Renal pelvis (tissue), 4 donors: ENCODE data around the gene FAM83C. TPM values are rescaled to one million over a fixed set of nuclear protein-coding genes. Genes with fewer than 3 reads are reported as not detected.
"Not testable (repeated sequence)": the region's sequence is repeated elsewhere in the genome, so short reads cannot be mapped to it uniquely, and the experiment has no call there.

Experiments used
- DNase-seq: peaks from one replicate; pipeline ENCODE4 v3.0.0-alpha.2; 2013
- polyA plus RNA-seq, 3 donors: library from polyadenylated mRNA; unstranded; fragments of 120-200 nt; gene quantifications; one replicate each; pipeline ENCODE4 v1.2.1, GENCODE V29; 2013; ENCODE audit not compliant: insufficient read length in 3 of 3

The FAM83C gene
- polyA plus RNA-seq, 3 donors: 0.03 to 0.05 TPM; not detected in 1

DNA sequence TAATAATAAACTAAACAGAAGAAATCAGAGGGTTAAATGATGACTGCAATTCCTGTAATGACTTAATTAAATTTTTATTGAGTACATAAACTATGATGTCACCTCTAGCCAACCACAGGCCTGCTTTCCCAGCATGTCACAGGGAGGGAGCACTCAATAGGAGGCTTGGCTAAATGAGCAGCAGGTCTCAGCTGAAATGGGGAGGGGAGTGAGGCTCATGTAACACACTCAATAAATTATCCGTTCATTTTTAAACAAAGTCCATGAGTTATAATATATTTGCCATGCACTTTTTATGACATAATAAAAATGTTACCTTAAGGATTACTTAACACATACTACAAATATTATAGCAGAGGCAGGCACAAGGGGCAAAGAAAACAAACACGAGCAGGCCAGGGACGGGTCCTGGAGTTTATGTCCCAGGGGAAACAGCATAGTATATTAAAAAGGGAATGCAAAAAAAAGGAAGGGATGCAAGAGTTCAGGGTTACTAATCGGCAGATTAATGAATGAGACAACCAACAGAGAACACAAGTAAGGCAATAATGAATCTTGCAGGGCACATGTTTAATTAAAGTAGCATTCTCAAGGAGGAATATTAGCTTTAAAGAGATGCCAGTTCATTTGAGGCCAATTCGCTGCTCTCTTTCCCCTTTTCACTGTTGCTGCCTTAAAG lies 27.1 kb upstream of the FAM83C start:
- peak; percentile 46 for DNase-seq

- DNase-seq: peak; percentile 35
These were observed 26.4 kb upstream of the FAM83C start for GRCh38 chr20:35318502-35319157.

DNA sequence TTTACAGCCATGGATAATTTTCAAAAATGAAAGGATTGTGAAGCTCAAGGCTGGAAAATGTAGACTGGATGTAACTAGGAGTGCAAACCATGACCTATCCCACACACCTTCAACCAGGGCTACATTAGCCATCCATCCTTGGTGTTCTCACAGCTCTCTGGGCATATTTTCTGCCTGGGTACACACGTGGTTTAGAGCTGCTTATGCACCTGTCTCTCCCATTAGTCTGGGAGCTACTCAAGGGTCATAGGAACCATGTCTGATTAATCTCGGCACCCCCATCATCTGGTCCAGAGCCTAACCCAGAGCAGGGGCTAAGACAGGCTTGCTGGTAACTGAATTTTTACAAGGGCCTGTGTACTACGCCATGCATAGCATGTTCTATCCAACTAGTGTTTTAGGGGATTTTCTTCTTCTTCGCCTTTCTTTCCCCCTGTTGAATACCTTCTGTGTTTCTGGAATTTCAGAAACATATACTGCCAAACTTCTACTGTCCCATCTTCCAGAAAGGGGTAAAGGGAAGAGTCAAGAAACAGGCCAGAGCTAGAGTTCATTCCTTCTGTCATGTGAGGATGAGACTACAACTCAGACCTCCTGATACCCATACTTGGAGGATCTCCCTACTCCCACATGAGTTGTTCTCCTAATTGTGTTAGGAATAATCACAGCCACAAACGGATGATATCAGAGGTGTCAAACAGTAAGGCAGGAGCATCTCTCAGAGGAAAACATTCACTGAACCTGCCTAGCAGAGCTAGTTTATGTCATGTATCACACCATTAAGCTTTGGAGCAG lies 25.4 kb upstream of the FAM83C start:
- no peak for DNase-seq

DNA sequence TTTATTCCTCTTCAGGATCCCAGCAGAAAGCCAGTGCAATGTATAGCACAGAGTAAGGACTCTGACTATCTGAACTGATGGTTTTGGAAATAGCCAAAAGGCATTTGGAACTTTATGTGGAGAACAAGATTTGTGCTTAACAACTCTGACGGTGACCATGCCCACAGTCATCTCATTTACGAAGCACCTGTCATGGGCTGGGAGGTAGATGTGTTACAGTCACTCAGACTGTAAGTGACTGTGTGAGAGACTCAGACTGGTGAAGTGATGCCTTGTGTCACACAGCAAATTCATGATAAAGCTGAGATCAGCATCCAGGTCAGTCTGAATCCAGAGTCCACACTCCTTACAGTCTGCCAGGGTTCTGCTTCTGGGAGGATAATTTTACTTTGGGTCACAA lies 23.9 kb upstream of the FAM83C start:
- no peak for DNase-seq

DNA sequence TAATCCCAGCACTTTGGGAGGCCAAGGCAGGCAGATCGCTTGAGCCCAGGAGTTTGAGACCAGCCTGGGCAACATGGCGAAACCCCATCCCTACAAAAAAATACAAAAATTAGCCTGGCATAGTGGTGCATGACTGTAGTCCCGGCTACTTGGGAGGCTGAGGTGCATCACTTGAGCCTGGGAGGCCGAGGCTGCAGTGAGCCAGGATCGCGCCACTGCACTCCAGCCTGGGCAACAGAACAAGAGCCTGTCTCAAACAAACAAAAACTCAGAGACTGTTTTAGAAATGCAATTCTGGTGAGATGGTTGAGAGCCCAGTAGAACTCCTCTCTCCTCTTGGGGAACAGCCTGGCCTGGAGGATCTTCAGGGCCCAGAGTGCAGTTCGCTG lies 23.4 kb upstream of the FAM83C start:
- not testable (repeated sequence) for DNase-seq

- no peak for DNase-seq
These were observed 22.8 kb upstream of the FAM83C start for GRCh38 chr20:35314816-35315631.

- no peak for DNase-seq
These were observed 20.1 kb upstream of the FAM83C start for GRCh38 chr20:35312318-35312717.

DNA sequence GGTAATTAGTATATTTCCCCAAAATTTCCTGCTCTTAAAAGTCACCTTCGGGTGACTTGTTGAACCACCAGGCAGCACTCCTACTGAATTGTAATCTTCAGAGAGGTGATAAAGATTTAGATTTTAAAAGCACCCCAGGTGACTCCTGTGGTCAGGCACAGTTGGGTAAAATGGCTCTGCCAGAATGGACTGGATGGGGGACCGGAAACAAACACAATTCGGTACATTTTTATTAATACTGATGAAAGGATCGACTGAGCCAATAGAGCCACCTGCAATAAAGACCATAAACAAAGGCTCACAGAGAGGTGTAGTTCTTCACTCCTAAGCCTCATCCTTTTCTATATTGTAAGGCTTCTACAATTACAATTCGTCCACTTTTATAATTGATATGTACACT lies 19.6 kb upstream of the FAM83C start:
- DNase-seq: no peak

GRCh38 chr20:35311409-35311808 lies 19.2 kb upstream of the FAM83C start:
- DNase-seq: no peak

GRCh38 chr20:35307666-35308653 lies 15.7 kb upstream of the FAM83C start:
- DNase-seq: no peak

DNA sequence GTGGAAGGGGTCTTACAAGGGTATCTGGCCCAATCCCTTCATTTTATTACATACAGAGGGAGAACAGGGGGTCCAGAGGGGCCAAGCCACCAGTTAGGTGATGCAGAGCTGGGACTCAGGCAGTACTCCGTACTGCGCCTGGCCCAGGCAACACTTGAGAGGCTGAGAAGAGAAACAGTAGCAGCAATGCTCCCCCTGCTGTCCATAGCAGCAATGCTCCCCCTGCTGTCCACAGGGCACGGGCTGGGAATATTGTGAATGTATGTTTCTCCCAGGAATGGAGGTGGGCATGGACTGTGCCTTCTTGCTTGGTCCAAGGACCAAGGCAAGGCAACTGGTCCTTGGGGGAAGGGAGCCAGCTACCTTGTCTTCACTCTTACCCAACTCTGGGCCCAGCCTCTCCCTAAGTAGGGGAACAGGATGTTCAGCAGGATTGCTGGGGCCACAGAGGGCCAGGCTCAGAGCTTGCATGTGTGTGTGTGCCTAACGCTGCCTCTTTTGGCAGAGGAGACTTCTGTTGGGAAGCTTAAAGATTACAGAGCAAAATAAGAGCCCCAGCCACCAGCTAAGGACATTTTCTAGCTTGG lies 14.8 kb upstream of the FAM83C start:
- DNase-seq: no peak

DNA sequence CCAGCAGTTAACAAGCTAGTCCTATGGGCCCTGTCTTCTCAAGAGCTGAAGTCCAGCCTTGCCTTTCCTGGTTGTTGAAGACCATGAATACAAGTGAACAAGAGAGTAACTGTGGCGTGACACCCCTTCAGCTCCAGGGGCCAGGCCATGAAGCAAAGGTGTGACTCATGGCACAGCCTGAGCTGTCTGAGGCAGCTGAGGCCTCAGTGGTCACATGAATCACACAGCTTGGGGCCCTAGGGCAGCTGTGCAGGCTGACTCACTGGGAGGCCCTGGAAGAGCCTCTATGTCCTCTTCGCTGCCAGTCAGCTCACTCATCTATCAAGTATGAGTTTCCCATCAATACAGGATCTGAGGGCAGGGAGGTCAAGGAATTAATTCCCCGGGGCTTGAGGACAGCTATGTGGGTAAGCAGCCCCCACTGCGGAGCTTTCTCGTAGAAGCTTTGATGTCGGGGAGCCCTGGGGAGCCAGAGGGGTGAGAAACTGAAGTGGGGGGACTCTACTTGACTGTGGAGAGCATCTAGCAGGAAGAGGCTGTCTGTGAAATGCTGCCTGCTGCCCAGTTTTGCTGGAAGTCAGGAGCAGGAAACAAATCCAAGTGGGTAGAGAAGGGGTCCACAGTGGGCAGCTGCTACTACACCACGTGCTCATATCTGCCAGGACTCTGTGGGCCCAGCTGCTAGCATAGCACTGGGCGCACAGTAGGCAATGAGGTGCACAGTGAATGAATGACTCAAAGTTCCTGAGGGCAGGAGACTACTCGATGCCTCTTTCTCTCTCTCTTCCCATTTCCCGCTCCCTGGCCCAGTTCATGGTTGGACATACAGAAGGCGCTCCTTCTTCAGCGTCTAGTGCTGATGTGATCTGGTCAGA lies 13.7 kb upstream of the FAM83C start:
- DNase-seq: no peak

DNA sequence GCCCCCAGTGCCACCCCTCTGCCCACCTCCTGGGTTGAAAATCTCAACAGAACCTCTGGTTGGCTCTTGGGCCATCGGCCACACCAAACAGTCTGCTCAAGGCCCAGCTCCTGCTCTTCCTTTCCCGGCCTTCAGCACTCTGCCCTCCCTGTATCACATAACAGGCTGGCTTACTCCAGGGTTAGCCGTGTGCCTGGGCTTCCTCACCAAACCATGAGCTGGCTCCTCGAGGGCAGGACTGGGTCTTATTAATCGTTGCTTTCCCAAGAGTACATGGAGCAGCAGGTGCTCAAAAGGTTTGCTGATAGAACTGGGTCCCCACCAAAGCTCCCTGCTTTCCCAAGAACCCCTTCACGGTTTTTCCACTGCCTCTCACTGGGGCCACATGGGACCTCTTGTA lies 12.7 kb upstream of the FAM83C start:
- DNase-seq: no peak

DNA sequence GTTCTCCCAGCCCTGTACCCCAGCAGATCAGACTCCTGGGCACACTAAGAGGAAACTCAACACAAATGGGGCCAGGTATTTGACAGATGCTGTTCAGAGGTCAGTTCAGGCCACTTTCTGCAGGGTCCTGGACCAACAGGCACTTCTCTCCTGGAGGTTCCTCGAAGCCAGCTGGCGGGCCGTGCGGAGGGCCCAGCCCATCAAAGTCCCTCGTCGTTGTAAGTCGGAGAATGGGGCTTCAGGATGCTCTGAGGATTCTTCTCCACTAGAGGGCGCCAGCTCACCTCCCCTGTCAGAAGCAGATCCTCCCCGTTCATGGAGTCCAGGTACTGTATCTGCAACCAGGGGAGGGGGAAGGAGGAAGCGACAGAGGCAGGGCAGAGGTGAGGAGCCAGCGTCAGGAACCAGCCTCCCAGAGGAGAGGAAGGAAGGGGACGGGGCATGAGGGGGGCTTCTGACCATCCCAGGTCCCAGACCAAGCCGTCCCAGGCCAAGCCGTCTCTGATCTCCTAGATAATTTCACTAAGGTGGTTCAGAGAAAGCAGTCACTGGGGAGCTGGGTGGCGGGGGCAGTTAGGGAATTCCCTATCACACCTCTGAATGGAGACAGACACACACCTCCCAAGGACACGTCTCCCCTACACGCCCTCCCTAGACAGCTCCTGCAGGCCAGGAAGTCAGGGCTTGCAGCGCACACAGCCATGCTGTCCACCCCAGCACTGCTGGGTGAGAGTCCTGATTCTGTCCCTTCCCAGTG lies 11.7 kb upstream of the FAM83C start:
- DNase-seq: peak; percentile 77

DNA sequence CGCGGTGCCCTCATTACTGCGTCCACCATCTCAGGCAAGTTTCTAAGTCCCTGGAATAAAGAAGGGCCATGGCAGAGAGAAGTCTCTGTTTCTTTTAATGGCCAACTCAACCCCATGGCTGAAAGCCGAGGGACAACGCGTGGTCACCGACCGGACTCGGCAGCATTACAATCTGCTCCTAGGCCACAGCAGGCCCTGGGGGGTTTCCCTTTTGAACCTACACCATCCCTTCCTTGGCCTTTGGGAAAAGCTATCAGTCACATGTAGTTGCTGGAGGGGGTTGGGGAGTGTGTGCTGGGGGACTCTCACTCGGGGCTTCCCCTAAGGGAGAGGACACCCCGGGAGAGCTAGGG lies 11.1 kb upstream of the FAM83C start:
- DNase-seq: no peak

DNA sequence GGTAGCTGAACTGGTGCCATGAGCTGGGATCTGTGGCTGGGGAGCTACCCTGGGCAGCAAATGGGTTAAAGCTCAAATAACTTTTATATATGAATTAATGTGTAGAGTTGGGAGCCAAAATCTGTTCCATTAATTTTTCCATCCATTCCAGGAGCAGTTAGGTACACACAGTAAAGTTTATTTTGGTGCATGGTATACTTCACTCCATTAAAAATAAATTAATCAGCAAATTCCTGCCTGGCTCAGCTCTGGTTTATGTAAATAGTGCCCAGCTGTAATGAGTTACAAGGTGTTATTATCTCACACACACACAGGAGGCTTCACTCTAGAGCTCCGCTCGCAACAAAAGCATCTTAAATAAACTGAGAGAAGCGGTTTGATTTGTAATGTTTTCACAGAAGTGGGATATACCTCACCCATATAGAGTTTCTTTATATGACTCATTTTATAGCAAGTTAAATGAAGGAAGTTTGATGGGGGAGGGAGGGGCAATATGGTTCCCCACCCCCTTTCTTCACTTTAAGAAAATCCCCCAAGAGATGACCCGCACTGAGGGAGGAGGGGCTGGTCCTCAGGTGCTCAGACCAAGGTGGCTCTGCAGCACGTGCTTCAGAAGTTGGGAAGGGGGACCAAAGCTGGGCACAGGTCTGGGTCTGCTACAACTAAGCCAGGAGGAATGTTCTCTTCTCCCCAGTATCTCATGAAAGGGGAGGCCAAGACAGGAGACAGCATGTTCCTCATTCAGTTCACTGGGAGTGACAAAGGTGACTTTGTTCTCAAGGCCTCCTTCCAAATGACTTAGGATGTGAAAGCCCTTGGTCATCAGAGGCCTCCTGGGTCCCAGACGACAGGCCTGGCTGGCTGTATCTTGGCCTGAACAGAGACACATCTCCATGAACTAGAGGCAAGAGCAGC lies 10.5 kb upstream of the FAM83C start:
- DNase-seq: no peak

DNA sequence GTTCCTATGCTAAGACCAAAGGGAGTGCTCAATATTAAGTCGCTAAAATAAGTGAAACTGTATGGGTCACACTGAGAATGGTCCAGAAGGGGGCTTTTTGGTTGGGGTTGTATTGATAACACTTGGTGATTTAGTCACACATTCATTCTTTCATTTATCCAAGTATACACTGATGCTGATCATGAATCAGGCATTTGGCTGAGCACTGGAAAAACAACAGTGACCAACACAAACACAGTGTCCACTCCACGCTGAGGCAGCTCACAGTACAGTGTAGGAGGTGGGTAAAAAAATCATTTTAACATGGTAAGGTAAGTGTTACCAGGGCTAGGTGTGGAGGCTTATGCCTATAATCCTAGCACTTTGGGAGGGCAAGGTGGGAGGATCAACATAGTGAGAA lies 9.2 kb upstream of the FAM83C start:
- DNase-seq: no peak
